Measurements from ENCODE around the gene IL24.

The IL24 gene

GRCh38 chr1:206953126-206953525 lies 55.9 kb downstream of the IL24 start:
- DNase-seq (ENCODE audit: low read depth): no peak

GRCh38 chr1:206953626-206954025 lies 56.4 kb downstream of the IL24 start:
- no peak for DNase-seq (ENCODE audit: low read depth)

All from T follicular helper cell (primary cell).